MM.1S (cell line): Measurements from ENCODE around the gene SLC38A10.

Experiments
- EZH2phosphoT487 ChIP-seq: fragments of 300-600 bp; sonication (generic); IDR thresholded peaks from 2 replicates; pipeline ENCODE4 v1.6.1; 2018; ENCODE audit warnings: antibody characterized with exemption, low read length
- TF ChIP-seq, protein P1 (sequence below): fragments of 300-600 bp; sonication (generic); IDR thresholded peaks from 2 replicates; pipeline ENCODE4 v1.5.1; 2016; ENCODE audit warnings: antibody characterized with exemption, low read length, mixed read lengths

DNA sequence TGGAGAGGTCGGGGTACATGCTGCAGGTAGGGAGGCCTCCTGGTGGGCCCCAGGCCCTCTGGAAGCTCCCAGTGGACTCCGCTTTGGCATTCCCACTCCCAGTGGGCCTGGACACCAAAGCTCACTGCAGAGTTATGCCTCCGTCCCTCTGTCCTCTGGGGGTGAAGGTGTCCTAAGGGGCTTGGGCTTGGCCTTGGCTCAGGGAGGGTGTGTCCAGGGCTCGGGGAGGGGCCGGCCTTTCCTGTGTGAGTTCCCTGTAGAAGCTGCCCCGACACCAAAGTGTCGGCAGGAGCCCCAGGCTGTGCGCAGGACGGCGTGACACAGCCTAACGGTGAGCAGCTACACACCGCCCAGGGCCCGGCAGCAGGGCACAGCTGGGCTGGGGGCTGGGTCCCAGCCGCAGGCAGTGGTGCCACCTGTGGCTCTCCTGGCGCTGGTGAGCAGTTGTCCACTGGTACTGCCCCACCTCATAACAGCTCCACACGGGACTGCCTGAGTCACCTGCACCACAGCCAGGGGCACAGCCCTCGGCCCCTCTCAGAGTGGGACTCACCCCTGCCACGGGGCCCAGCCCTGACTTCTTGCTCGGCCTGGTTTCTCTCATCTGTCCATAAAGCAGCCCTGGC is 62.4 kb downstream of the SLC38A10 start:
- TF ChIP-seq, protein P1, sequence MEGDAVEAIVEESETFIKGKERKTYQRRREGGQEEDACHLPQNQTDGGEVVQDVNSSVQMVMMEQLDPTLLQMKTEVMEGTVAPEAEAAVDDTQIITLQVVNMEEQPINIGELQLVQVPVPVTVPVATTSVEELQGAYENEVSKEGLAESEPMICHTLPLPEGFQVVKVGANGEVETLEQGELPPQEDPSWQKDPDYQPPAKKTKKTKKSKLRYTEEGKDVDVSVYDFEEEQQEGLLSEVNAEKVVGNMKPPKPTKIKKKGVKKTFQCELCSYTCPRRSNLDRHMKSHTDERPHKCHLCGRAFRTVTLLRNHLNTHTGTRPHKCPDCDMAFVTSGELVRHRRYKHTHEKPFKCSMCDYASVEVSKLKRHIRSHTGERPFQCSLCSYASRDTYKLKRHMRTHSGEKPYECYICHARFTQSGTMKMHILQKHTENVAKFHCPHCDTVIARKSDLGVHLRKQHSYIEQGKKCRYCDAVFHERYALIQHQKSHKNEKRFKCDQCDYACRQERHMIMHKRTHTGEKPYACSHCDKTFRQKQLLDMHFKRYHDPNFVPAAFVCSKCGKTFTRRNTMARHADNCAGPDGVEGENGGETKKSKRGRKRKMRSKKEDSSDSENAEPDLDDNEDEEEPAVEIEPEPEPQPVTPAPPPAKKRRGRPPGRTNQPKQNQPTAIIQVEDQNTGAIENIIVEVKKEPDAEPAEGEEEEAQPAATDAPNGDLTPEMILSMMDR: no peak
- no peak for TF ChIP-seq EZH2phosphoT487
